Keratinocyte (primary cell): ENCODE measurements around the gene RBSN. TPM values are rescaled to one million over a fixed set of nuclear protein-coding genes. Genes with fewer than 3 reads are reported as not detected.

Experiments
- DNase-seq: peaks from one replicate; pipeline ENCODE4 v3.0.0-alpha.2; 2011; ENCODE audit warnings: low read depth, missing footprints, low spot score
- FAIRE-seq: peaks from 2 replicates; lab custom pipeline; 2011; peaks lifted over from hg19 to GRCh38; lab: Jason Lieb, UNC
- H2AFZ ChIP-seq: 2 replicates; pipeline ENCODE4 v1.6.0; 2012; ENCODE audit warnings: low read length, control low read depth, inconsistent platforms; ENCODE audit not compliant: control insufficient read depth
- H3K27ac ChIP-seq: 2 replicates; pipeline ENCODE4 v1.5.1; 2011; ENCODE audit warnings: low read length; ENCODE audit not compliant: control insufficient read depth, insufficient read depth
- H3K27me3 ChIP-seq: 3 replicates; pipeline ENCODE4 v1.6.0; 2011; ENCODE audit warnings: low read length; ENCODE audit not compliant: control insufficient read depth, insufficient read depth; ENCODE audit errors: extremely low read depth
- H3K36me3 ChIP-seq, 2 experiments: 2 replicates in 1 of 2; 3 replicates in 1 of 2; pipeline ENCODE4 v1.5.1; 2011; ENCODE audit warnings: low read length in 2 of 2, mild to moderate bottlenecking in 1 of 2; ENCODE audit not compliant: control insufficient read depth in 2 of 2, insufficient read depth in 2 of 2; ENCODE audit errors: extremely low read depth in 1 of 2
- H3K4me1 ChIP-seq: 3 replicates; pipeline ENCODE4 v1.5.1; 2011; ENCODE audit warnings: low read length; ENCODE audit not compliant: control insufficient read depth, insufficient read depth; ENCODE audit errors: extremely low read depth
- H3K4me2 ChIP-seq: 3 replicates; pipeline ENCODE4 v1.6.0; 2011; ENCODE audit warnings: low read depth, low read length; ENCODE audit not compliant: control insufficient read depth, insufficient read depth; ENCODE audit errors: extremely low read depth
- H3K4me3 ChIP-seq, 3 experiments: fragments of 200-600 bp in 1 of 3; sonication (generic) in 1 of 3; 2 replicates in 2 of 3; 3 replicates in 1 of 3; pipeline ENCODE4 v1.5.1; 2011 to 2016; ENCODE audit warnings: low read length in 3 of 3, mild to moderate bottlenecking in 3 of 3, control low read depth in 2 of 3, inconsistent platforms in 1 of 3, low read depth in 1 of 3, mixed read lengths in 1 of 3, mixed run types in 1 of 3, moderate library complexity in 1 of 3; ENCODE audit not compliant: control insufficient read depth in 2 of 3, insufficient read depth in 2 of 3; ENCODE audit errors: extremely low read depth in 1 of 3
- H3K79me2 ChIP-seq: 2 replicates; pipeline ENCODE4 v1.6.0; 2012; ENCODE audit warnings: low read length; ENCODE audit not compliant: control insufficient read depth, insufficient read depth
- H3K9ac ChIP-seq: 3 replicates; pipeline ENCODE4 v1.6.0; 2011; ENCODE audit warnings: low read length; ENCODE audit not compliant: control insufficient read depth, insufficient read depth; ENCODE audit errors: extremely low read depth
- H3K9me1 ChIP-seq: 3 replicates; pipeline ENCODE4 v1.6.0; 2011; ENCODE audit warnings: low read length; ENCODE audit not compliant: control insufficient read depth, insufficient read depth; ENCODE audit errors: extremely low read depth
- H3K9me3 ChIP-seq: 2 replicates; pipeline ENCODE4 v1.5.1; 2012; ENCODE audit warnings: low read depth, low read length; ENCODE audit not compliant: control insufficient read depth
- H4K20me1 ChIP-seq: 3 replicates; pipeline ENCODE4 v1.6.0; 2011; ENCODE audit warnings: low read length; ENCODE audit not compliant: control insufficient read depth, insufficient read depth; ENCODE audit errors: extremely low read depth
- EZH2 ChIP-seq: IDR thresholded peaks from one replicate; pipeline ENCODE4 v1.6.1; 2012; ENCODE audit warnings: inconsistent platforms, mild to moderate bottlenecking, low read length, moderate library complexity
- dilution Hi-C: fragments of 300-500 bp; cut with MboI; formaldehyde crosslinking; loops from one replicate; pipeline ENCODE4 v1.7.0; 2020; ENCODE audit warnings: low sequenced_read_pairs; ENCODE audit not compliant: extremely low pct_ligation_motif_present
- polyA plus RNA-seq, 5 experiments: library from polyadenylated mRNA; depleted of rRNA in 3 of 5; stranded (reverse) in 3 of 5; stranded (forward) in 1 of 5; unstranded in 1 of 5; fragments of >200 nt; gene quantifications; 1 replicate in 1 of 5; 2 replicates in 3 of 5; 3 replicates in 1 of 5; pipeline versions ENCODE4 v1.2.1 to v1.2.3, GENCODE V29; 2011 to 2012; ENCODE audit warnings: missing spikeins in 2 of 5, low read depth in 1 of 5, low replicate concordance in 1 of 5
- TF ChIP-seq, protein P1 (sequence below), 3 experiments: IDR thresholded peaks in 1 of 3; conservative IDR thresholded peaks in 1 of 3; optimal IDR thresholded peaks in 1 of 3; 2 replicates in 2 of 3; 3 replicates in 1 of 3; pipeline versions ENCODE3 to v1.5.1; 2011; ENCODE audit warnings: low read length in 3 of 3, mild to moderate bottlenecking in 3 of 3, moderate library complexity in 2 of 3, control low read depth in 1 of 3, inconsistent platforms in 1 of 3; ENCODE audit not compliant: insufficient read depth in 2 of 3; ENCODE audit errors: extremely low read depth in 1 of 3

The RBSN gene
- polyA plus RNA-seq, 1 donor (not counting 4 experiments of a cell fraction or from before 2014, with no cell fraction given): 8.4 TPM

DNA sequence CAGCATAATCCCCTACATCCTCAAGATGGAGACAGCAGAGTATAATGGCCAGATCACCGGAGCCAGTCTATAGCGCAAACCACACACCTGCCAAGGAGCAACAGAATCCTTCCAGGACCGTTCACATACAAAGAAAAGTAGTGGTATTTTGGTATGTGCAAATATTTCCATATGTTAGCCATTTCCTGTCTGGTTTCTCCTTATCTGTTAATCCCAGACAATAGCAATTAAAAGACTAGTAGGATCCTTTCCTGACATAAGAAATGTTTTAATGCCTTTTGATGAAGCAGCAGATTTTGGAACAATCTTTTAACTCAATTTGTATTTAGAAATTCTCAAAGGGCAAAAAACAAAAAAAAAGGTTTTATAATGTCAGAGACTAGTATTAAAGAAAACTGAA lies 56.0 kb downstream of the RBSN start:
- H3K79me2 ChIP-seq: no peaks in the 10 kb centered on the region
- no peaks in the 10 kb centered on the region for H3K9me1 ChIP-seq
- peaks cover 30 to 40% of the 10 kb centered on the region in 2 experiments for H3K36me3 ChIP-seq
- dilution Hi-C loops: no loop called here
- no peak overlapping the region for H3K27ac ChIP-seq
- H2AFZ ChIP-seq: no peak overlapping the region
- TF ChIP-seq, protein P1, sequence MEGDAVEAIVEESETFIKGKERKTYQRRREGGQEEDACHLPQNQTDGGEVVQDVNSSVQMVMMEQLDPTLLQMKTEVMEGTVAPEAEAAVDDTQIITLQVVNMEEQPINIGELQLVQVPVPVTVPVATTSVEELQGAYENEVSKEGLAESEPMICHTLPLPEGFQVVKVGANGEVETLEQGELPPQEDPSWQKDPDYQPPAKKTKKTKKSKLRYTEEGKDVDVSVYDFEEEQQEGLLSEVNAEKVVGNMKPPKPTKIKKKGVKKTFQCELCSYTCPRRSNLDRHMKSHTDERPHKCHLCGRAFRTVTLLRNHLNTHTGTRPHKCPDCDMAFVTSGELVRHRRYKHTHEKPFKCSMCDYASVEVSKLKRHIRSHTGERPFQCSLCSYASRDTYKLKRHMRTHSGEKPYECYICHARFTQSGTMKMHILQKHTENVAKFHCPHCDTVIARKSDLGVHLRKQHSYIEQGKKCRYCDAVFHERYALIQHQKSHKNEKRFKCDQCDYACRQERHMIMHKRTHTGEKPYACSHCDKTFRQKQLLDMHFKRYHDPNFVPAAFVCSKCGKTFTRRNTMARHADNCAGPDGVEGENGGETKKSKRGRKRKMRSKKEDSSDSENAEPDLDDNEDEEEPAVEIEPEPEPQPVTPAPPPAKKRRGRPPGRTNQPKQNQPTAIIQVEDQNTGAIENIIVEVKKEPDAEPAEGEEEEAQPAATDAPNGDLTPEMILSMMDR (optimal IDR thresholded peaks at IDR 0.05 in 1 of 3, IDR thresholded peaks at IDR 0.05 in 1 of 3, conservative IDR thresholded peaks at IDR 0.05 in 1 of 3; ENCODE audit: extremely low read depth in 1 of 3, insufficient read depth in 2 of 3, low read length in 3 of 3): no peak
- TF ChIP-seq EZH2: no peak
- H3K27me3 ChIP-seq: no peaks in the 10 kb centered on the region
- no peaks in the 10 kb centered on the region for H4K20me1 ChIP-seq
- no peak for FAIRE-seq
- H3K4me2 ChIP-seq: no peak overlapping the region
- no peaks in the 10 kb centered on the region for H3K9me3 ChIP-seq
- H3K4me1 ChIP-seq: no peaks in the 10 kb centered on the region
- no peak overlapping the region for H3K9ac ChIP-seq
- no peak overlapping the region for H3K4me3 ChIP-seq
- DNase-seq: no peak

DNA sequence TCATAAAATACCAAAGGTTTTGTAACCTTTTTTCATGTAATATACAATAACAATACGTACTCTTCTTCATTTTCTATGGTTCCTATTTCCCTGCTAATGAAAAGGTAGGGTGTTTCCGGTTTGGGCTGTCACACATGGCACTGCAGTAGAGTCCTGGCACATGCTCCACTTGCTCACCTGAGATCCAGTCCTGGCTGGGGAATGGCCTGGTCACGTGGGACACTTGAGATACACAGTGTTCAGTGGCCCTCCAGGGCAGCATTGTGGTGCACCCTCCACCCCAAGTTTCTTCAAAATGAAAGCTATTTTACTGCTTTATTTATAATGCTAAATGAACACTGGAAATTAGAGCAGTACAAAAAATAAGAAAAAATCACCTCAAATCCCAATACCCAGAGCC lies 57.0 kb downstream of the RBSN start:
- dilution Hi-C loops: no loop called here
- no peaks in the 10 kb centered on the region for H4K20me1 ChIP-seq
- H3K36me3 ChIP-seq: peaks cover 27 to 32% of the 10 kb centered on the region in 2 experiments
- no peaks in the 10 kb centered on the region for H3K9me1 ChIP-seq
- no peak for FAIRE-seq
- H3K9ac ChIP-seq: no peak overlapping the region
- no peak for DNase-seq
- TF ChIP-seq, protein P1 (optimal IDR thresholded peaks at IDR 0.05 in 1 of 3, IDR thresholded peaks at IDR 0.05 in 1 of 3, conservative IDR thresholded peaks at IDR 0.05 in 1 of 3; ENCODE audit: extremely low read depth in 1 of 3, insufficient read depth in 2 of 3, low read length in 3 of 3): no peak
- no peak for TF ChIP-seq EZH2
- no peak overlapping the region for H3K27ac ChIP-seq
- H3K9me3 ChIP-seq: no peaks in the 10 kb centered on the region
- no peak overlapping the region for H3K4me3 ChIP-seq
- no peak overlapping the region for H2AFZ ChIP-seq
- no peaks in the 10 kb centered on the region for H3K79me2 ChIP-seq
- H3K4me1 ChIP-seq: no peaks in the 10 kb centered on the region
- H3K4me2 ChIP-seq: no peak overlapping the region
- H3K27me3 ChIP-seq: no peaks in the 10 kb centered on the region
